ENCODE results near the gene TMEM236. TPM values are rescaled to one million over a fixed set of nuclear protein-coding genes. Genes with fewer than 3 reads are reported as not detected.

The TMEM236 gene
- total RNA-seq, 1 donor from 2014 or later, result 0.09 TPM

DNA sequence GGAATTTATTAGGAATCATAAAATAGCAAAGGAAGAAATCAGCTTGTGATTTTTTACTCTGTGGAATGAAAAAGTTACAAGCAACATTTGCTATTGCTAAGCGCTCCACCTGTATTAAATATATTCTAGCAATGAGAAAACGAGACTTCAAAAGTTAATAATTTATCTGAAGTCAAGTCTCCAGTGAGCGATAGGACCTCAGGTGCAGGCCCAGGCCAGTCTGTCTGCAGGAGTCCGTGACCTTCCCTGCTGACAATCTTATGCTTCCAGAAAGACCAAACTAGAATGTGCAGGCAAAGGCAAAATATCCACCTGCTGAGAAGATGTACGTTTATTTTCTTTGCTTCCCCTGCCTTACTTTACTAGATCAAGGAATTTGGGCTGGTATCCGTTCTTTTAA is 79.9 kb downstream of the TMEM236 start:
- Mint-ChIP-seq H3K27me3 (peaks cover 2% of the 10 kb centered on the region), H3K27ac (no peak overlapping the region), H3K4me3 (no peak overlapping the region), H3K4me1 (peaks cover 7% of the 10 kb centered on the region), H3K9me3 (no peaks in the 10 kb centered on the region), H3K36me3 (ENCODE audit: low read depth) (no peaks in the 10 kb centered on the region)
- no peak for ATAC-seq (ENCODE audit: low read depth)
- intact Hi-C loops (cut with micrococcal nuclease), result no loop called here
- no peak for DNase-seq
- ChIA-PET CTCF (no interaction called here), POLR2A (no interaction called here)
- TF ChIP-seq, protein P1, sequence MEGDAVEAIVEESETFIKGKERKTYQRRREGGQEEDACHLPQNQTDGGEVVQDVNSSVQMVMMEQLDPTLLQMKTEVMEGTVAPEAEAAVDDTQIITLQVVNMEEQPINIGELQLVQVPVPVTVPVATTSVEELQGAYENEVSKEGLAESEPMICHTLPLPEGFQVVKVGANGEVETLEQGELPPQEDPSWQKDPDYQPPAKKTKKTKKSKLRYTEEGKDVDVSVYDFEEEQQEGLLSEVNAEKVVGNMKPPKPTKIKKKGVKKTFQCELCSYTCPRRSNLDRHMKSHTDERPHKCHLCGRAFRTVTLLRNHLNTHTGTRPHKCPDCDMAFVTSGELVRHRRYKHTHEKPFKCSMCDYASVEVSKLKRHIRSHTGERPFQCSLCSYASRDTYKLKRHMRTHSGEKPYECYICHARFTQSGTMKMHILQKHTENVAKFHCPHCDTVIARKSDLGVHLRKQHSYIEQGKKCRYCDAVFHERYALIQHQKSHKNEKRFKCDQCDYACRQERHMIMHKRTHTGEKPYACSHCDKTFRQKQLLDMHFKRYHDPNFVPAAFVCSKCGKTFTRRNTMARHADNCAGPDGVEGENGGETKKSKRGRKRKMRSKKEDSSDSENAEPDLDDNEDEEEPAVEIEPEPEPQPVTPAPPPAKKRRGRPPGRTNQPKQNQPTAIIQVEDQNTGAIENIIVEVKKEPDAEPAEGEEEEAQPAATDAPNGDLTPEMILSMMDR (IDR thresholded peaks at IDR 0.05), result no peak

DNA sequence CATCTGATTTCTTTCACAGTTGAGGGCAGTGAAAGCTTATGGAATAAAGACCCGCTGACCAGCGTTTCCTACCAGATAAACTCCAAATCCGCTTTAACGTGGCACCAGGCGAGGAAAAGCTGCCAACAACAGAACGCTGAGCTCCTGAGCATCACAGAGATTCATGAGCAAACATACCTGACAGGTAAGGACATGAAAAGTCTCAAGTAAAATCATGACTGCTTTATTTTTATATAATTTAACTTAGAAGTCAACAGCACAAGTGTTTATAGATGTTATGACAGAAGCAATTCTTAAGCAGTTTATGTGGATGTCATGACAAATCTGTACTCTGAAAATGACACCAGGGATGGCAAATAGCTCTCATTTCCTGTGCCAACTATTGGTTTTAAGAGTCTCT is 81.7 kb downstream of the TMEM236 start:
- H3K27me3 Mint-ChIP-seq, result peaks cover 2% of the 10 kb centered on the region
- H3K36me3 Mint-ChIP-seq (ENCODE audit: low read depth), result no peaks in the 10 kb centered on the region
- CTCF ChIA-PET, result no interaction called here
- H3K9me3 Mint-ChIP-seq, result no peaks in the 10 kb centered on the region
- ATAC-seq (ENCODE audit: low read depth), result no peak
- TF ChIP-seq, protein P1 (IDR thresholded peaks at IDR 0.05), result no peak
- no peak for DNase-seq
- no peak overlapping the region for H3K4me3 Mint-ChIP-seq
- POLR2A ChIA-PET, result no interaction called here
- H3K27ac Mint-ChIP-seq, result no peak overlapping the region
- intact Hi-C loops (cut with micrococcal nuclease), result no loop called here
- peaks cover 15% of the 10 kb centered on the region for H3K4me1 Mint-ChIP-seq

DNA sequence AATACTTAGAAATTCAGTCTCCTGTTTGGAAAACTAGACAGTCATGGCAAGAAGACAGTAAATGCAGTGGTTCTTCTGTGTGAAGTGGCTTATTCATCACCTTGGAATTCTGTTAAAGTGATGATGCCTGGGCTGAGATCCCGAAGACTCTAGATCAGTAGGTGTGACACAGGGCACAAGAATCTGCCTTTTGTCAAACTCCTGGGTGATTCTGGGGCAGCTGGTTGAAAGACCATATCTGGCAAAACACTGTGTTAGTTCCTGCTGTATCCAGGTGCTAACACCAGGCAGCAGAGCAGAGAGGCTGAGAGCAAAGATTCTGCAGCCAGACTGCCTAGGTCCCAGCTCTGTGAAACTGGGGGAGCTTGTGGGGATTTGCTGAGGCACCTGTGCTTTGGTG is 83.7 kb downstream of the TMEM236 start:
- Mint-ChIP-seq H3K4me1 (peaks cover 15% of the 10 kb centered on the region), H3K27ac (no peak overlapping the region), H3K4me3 (no peak overlapping the region), H3K36me3 (ENCODE audit: low read depth) (no peaks in the 10 kb centered on the region), H3K9me3 (no peaks in the 10 kb centered on the region), H3K27me3 (peaks cover 2% of the 10 kb centered on the region)
- intact Hi-C loops (cut with micrococcal nuclease), result no loop called here
- TF ChIP-seq, protein P1 (IDR thresholded peaks at IDR 0.05), result no peak
- ChIA-PET POLR2A (no interaction called here), CTCF (no interaction called here)
- ATAC-seq (ENCODE audit: low read depth), result no peak
- DNase-seq, result no peak

DNA sequence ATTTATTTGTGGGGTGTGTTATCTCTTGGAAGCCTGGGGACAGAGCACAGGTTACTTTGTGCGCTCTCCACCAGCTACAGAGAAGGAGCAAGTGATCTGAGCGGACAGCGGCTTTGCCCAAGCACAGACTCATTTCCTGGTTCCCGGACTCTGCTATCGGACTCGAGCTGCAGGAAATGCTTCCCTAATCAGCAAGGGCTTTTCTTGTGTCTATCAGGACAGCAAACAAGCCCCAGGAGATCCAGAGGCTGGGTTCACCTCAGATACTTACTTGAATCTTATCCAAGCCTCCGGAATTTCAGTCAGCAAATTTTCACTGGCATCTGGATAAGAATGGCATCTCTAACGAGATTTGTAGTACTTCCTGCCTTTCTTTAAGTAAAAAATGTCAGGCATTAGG is 84.9 kb downstream of the TMEM236 start:
- POLR2A ChIA-PET, result no interaction called here
- H3K27me3 Mint-ChIP-seq, result peaks cover 2% of the 10 kb centered on the region
- no peaks in the 10 kb centered on the region for H3K36me3 Mint-ChIP-seq (ENCODE audit: low read depth)
- CTCF ChIA-PET, result no interaction called here
- H3K4me3 Mint-ChIP-seq, result no peak overlapping the region
- TF ChIP-seq, protein P1 (IDR thresholded peaks at IDR 0.05), result no peak
- H3K9me3 Mint-ChIP-seq, result no peaks in the 10 kb centered on the region
- DNase-seq (no peak), ATAC-seq (ENCODE audit: low read depth) (no peak)
- H3K4me1 Mint-ChIP-seq, result peaks cover 9% of the 10 kb centered on the region
- no peak overlapping the region for H3K27ac Mint-ChIP-seq
- intact Hi-C loops (cut with micrococcal nuclease), result no loop called here

DNA sequence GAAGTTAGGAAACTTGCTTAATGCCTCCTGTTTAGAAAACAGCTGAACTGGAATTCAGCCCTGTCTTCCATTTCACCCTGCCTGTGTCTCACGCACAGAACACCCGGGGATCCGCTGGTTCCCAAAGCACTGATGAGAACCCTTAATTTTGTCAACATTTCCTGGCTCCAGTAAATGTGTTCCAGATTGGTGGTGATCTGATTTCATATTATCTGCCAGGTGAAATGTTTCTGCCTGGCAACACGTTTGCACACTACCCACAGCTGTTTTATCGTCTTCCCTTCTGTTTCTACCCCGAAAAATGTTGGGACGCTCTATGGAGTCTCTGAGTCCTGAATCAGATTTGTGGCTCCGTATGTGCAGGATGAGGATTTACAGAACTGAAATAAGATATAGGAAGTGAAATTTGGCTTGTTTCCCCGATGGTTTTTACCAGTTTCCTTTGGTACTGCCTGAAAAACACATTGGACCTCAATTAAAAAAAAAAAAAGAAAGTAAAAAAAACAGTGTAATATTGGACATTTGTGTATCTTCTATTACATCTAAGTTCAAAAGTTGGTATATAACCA is 86.2 kb downstream of the TMEM236 start:
- Mint-ChIP-seq H3K4me3 (peak overlapping the region; percentile 42), H3K4me1 (peaks cover 9% of the 10 kb centered on the region), H3K36me3 (ENCODE audit: low read depth) (no peaks in the 10 kb centered on the region), H3K27me3 (peaks cover 2% of the 10 kb centered on the region), H3K27ac (no peak overlapping the region), H3K9me3 (no peaks in the 10 kb centered on the region)
- intact Hi-C loops (cut with micrococcal nuclease), result no loop called here
- ATAC-seq (ENCODE audit: low read depth) (no peak), DNase-seq (no peak)
- ChIA-PET CTCF (no interaction called here), POLR2A (no interaction called here)
- TF ChIP-seq, protein P1 (IDR thresholded peaks at IDR 0.05), result no peak
